Inflammatory macrophage treated with lipopolysaccharide for 1 hour (primary cell): ENCODE measurements around the gene ERMP1.
A peak's percentile ranks its signal among the peaks of the same experiment; 100 is the strongest.
"Not testable (repeated sequence)": the region's sequence is repeated elsewhere in the genome, so short reads cannot be mapped to it uniquely, and the experiment has no call there.

ENCODE experiments used
- DNase-seq, 2 donors: peaks; one replicate each; pipeline ENCODE4 v3.0.0-alpha.2; 2020 to 2022

Gene ERMP1

GRCh38 chr9:5817862-5818261 lies 15.1 kb downstream of the ERMP1 start:
- DNase-seq, result no peak

- no peak for DNase-seq
Observed at GRCh38 chr9:5815461-5815860, 17.5 kb downstream of the ERMP1 start.

GRCh38 chr9:5813824-5814223 lies 19.1 kb downstream of the ERMP1 start:
- no peak for DNase-seq

- no peak for DNase-seq
Observed at GRCh38 chr9:5811751-5812150, 21.2 kb downstream of the ERMP1 start.

GRCh38 chr9:5805478-5805877 lies 27.4 kb downstream of the ERMP1 start:
- DNase-seq, result no peak

- no peak for DNase-seq
Observed at GRCh38 chr9:5801739-5802113, 31.2 kb downstream of the ERMP1 start.

GRCh38 chr9:5800969-5801738 lies 31.8 kb downstream of the ERMP1 start:
- no peak for DNase-seq

- DNase-seq, result not testable (repeated sequence)
Observed at GRCh38 chr9:5800378-5800777, 32.5 kb downstream of the ERMP1 start.

- DNase-seq, result peak in 1 of 2 donors; percentile 6
Observed at GRCh38 chr9:5799314-5799713, 33.6 kb downstream of the ERMP1 start.

- no peak for DNase-seq
Observed at GRCh38 chr9:5798581-5798980, 34.3 kb downstream of the ERMP1 start.

GRCh38 chr9:5796298-5796697 lies 36.6 kb downstream of the ERMP1 start:
- DNase-seq, result no peak

- no peak for DNase-seq
Observed at GRCh38 chr9:5793812-5794211, 39.1 kb downstream of the ERMP1 start.

GRCh38 chr9:5791870-5792269 lies 41.0 kb downstream of the ERMP1 start:
- DNase-seq, result no peak

GRCh38 chr9:5790923-5791322 lies 42.0 kb downstream of the ERMP1 start:
- no peak for DNase-seq

- DNase-seq, result no peak
Observed at GRCh38 chr9:5789489-5789888, 43.4 kb downstream of the ERMP1 start.

- DNase-seq, result peak; percentile 10 to 24
Observed at GRCh38 chr9:5787759-5788302, 45.1 kb downstream of the ERMP1 start.

- DNase-seq, result no peak
Observed at GRCh38 chr9:5787220-5787619, 45.7 kb downstream of the ERMP1 start.

- no peak for DNase-seq
Observed at GRCh38 chr9:5786370-5787127, 46.4 kb downstream of the ERMP1 start.

- DNase-seq, result no peak
Observed at GRCh38 chr9:5784526-5785315, 48.2 kb downstream of the ERMP1 start.

- DNase-seq, result no peak
Observed at GRCh38 chr9:5783982-5784381, 48.9 kb downstream of the ERMP1 start.

GRCh38 chr9:5783420-5783819 lies 49.5 kb downstream of the ERMP1 start:
- DNase-seq, result not testable (repeated sequence)

- DNase-seq, result not testable (repeated sequence)
Observed at GRCh38 chr9:5779705-5780218, 53.2 kb downstream of the ERMP1 start.

GRCh38 chr9:5778805-5779204 lies 54.1 kb downstream of the ERMP1 start:
- no peak for DNase-seq
